T-helper 2 cell treated with Interferon-gamma antibody and Interleukin-4, amounts not matched to agents 5 μg/mL and 100 μg/mL, for 36 hours (primary cell): Measurements from ENCODE around the gene CTDSP2.
A peak's percentile ranks its signal among the peaks of the same experiment; 100 is the strongest.
"Not testable (repeated sequence)": the region's sequence is repeated elsewhere in the genome, so short reads cannot be mapped to it uniquely, and the experiment has no call there.

Experiments
- DNase-seq: peaks from one replicate; pipeline ENCODE4 v3.0.0; 2021; ENCODE audit warnings: low spot score
- H3K27ac Mint-ChIP-seq: one replicate; pipeline ENCODE4 v1.8.0; 2021; ENCODE audit warnings: mild to moderate bottlenecking, mixed read lengths
- H3K27me3 Mint-ChIP-seq: one replicate; pipeline ENCODE4 v1.8.0; 2021; ENCODE audit warnings: low read depth, mixed read lengths
- H3K36me3 Mint-ChIP-seq: one replicate; pipeline ENCODE4 v1.8.0; 2021; ENCODE audit warnings: low read depth, mixed read lengths
- H3K4me1 Mint-ChIP-seq: one replicate; pipeline ENCODE4 v1.8.0; 2021; ENCODE audit warnings: low read depth, mixed read lengths
- H3K4me3 Mint-ChIP-seq: one replicate; pipeline ENCODE4 v1.8.0; 2022; ENCODE audit warnings: mild to moderate bottlenecking, moderate library complexity, mixed read lengths
- H3K9me3 Mint-ChIP-seq: one replicate; pipeline ENCODE4 v1.8.0; 2021; ENCODE audit warnings: mixed read lengths

CTDSP2 gene

GRCh38 chr12:57774634-57775033 lies 71.9 kb downstream of the CTDSP2 start:
- not testable (repeated sequence) for H3K4me3 Mint-ChIP-seq, H3K9me3 Mint-ChIP-seq, DNase-seq, H3K27me3 Mint-ChIP-seq, H3K27ac Mint-ChIP-seq
- peaks cover 20% of the 10 kb centered on the region for H3K4me1 Mint-ChIP-seq
- H3K36me3 Mint-ChIP-seq: peaks cover 13% of the 10 kb centered on the region

- Mint-ChIP-seq H3K4me3 (peak within 1 kb of the TSS; percentile 99), H3K36me3 (peaks cover 17% of the 10 kb centered on the region), H3K9me3 (no peaks in the 10 kb centered on the region), H3K27ac (peak within 1 kb of the TSS; percentile 99), H3K27me3 (no peaks in the 10 kb centered on the region), H3K4me1 (peaks cover 20% of the 10 kb centered on the region)
- DNase-seq: no peak
Measured at GRCh38 chr12:57772429-57773322, 73.9 kb downstream of the CTDSP2 start, which contains the start of gene EEF1AKMT3. Gene EEF1AKMT3, plus strand, starts transcription at chr12:57772614. Its CDS starts 111 bp downstream, at chr12:57772725.

GRCh38 chr12:57771873-57772428 lies 74.6 kb downstream of the CTDSP2 start, which contains the start of gene METTL1:
Gene METTL1, minus strand, starts transcription at chr12:57772105. Its CDS starts 22 bp downstream, at chr12:57772083.
- peaks cover 2% of the 10 kb centered on the region for H3K27me3 Mint-ChIP-seq
- H3K4me1 Mint-ChIP-seq: peaks cover 20% of the 10 kb centered on the region
- peak within 1 kb of the TSS; percentile 99 for H3K27ac Mint-ChIP-seq
- peak; percentile 95 for DNase-seq
- H3K9me3 Mint-ChIP-seq: no peaks in the 10 kb centered on the region
- peak within 1 kb of the TSS; percentile 99 for H3K4me3 Mint-ChIP-seq
- peaks cover 17% of the 10 kb centered on the region for H3K36me3 Mint-ChIP-seq

GRCh38 chr12:57771236-57771872 lies 75.2 kb downstream of the CTDSP2 start:
- Mint-ChIP-seq H3K4me1 (peaks cover 25% of the 10 kb centered on the region), H3K9me3 (no peaks in the 10 kb centered on the region), H3K4me3 (peak overlapping the region; percentile 99), H3K36me3 (peaks cover 17% of the 10 kb centered on the region), H3K27me3 (peaks cover 6% of the 10 kb centered on the region), H3K27ac (peak overlapping the region; percentile 99)
- DNase-seq: peak; percentile 87

GRCh38 chr12:57770734-57771133 lies 75.8 kb downstream of the CTDSP2 start:
- peak overlapping the region; percentile 33 for H3K4me3 Mint-ChIP-seq
- peak overlapping the region; percentile 9 for H3K27ac Mint-ChIP-seq
- no peaks in the 10 kb centered on the region for H3K9me3 Mint-ChIP-seq
- DNase-seq: no peak
- H3K27me3 Mint-ChIP-seq: peaks cover 9% of the 10 kb centered on the region
- H3K36me3 Mint-ChIP-seq: peaks cover 15% of the 10 kb centered on the region
- H3K4me1 Mint-ChIP-seq: peaks cover 25% of the 10 kb centered on the region
